Muscle of back (tissue), 13 donors: ENCODE data around the gene DDX1. TPM values are rescaled to one million over a fixed set of nuclear protein-coding genes. Genes with fewer than 3 reads are reported as not detected.
"Not testable (repeated sequence)": the region's sequence is repeated elsewhere in the genome, so short reads cannot be mapped to it uniquely, and the experiment has no call there.

Experiments
- DNase-seq, 3 donors: peaks; one replicate each; pipeline versions ENCODE4 v3.0.0 to v3.0.0-alpha.2; 2013
- long read RNA-seq, 9 donors: transcript quantifications; one replicate each; lab custom pipeline, GENCODE V29; 2026
- polyA plus RNA-seq, 10 donors: library from polyadenylated mRNA; unstranded; fragments of 120-200 nt; gene quantifications; one replicate each; pipeline ENCODE4 v1.2.1, GENCODE V29; 2013; ENCODE audit not compliant: insufficient read length in 10 of 10

Gene DDX1
- 100 to 1,000 TPM in 8 of 10 donors, 10 to 100 TPM in 2; 88.0 to 123 (median 105) TPM for polyA plus RNA-seq
- long read RNA-seq, donor 1, transcript DDX1-201 (26 exons, 2,739 nt): major isoform, 14 of 23 reads
- long read RNA-seq, donor 1, partial matches to known transcripts: 9 of 23 reads
- long read RNA-seq, donor 1, other reads (novel, unspliced or antisense): 0 of 23 reads
- long read RNA-seq, donor 2, transcript DDX1-201 (26 exons, 2,739 nt): major isoform, 11 of 25 reads
- long read RNA-seq, donor 2, partial matches to known transcripts: 13 of 25 reads
- long read RNA-seq, donor 2, other reads (novel, unspliced or antisense): 0 of 25 reads
- long read RNA-seq, donor 3: 0 reads
- long read RNA-seq, donor 4, transcript DDX1-201 (26 exons, 2,739 nt): major isoform, 9 of 23 reads
- long read RNA-seq, donor 4, partial matches to known transcripts: 14 of 23 reads
- long read RNA-seq, donor 4, other reads (novel, unspliced or antisense): 0 of 23 reads
- long read RNA-seq, donor 5, transcript DDX1-201 (26 exons, 2,739 nt): major isoform, 7 of 19 reads
- long read RNA-seq, donor 5, partial matches to known transcripts: 9 of 19 reads
- long read RNA-seq, donor 5, other reads (novel, unspliced or antisense): 0 of 19 reads
- long read RNA-seq, donor 6, transcript DDX1-201 (26 exons, 2,739 nt): major isoform, 12 of 44 reads
- long read RNA-seq, donor 6, partial matches to known transcripts: 31 of 44 reads
- long read RNA-seq, donor 6, other reads (novel, unspliced or antisense): 0 of 44 reads
- long read RNA-seq, donor 7, transcript DDX1-201 (26 exons, 2,739 nt): major isoform, 8 of 8 reads
- long read RNA-seq, donor 7, partial matches to known transcripts: 0 of 8 reads
- long read RNA-seq, donor 7, other reads (novel, unspliced or antisense): 0 of 8 reads
- long read RNA-seq, donor 8, transcript DDX1-201 (26 exons, 2,739 nt): major isoform, 7 of 25 reads
- long read RNA-seq, donor 8, partial matches to known transcripts: 16 of 25 reads
- long read RNA-seq, donor 8, other reads (novel, unspliced or antisense): 0 of 25 reads
- long read RNA-seq, donor 9, partial matches to known transcripts: 0 of 2 reads
- long read RNA-seq, donor 9, other reads (novel, unspliced or antisense): 0 of 2 reads

- peak; percentile 80 to 95 (median 89) for DNase-seq
Observed at GRCh38 chr2:15591692-15592463, at the start of gene DDX1. DDX1 (plus strand) TSS chr2:15591868; CDS start chr2:15591934, 66 bp downstream.

GRCh38 chr2:15542269-15542668 is 49.4 kb upstream of the DDX1 start:
- not testable (repeated sequence) for DNase-seq

GRCh38 chr2:15543053-15543452 is 48.6 kb upstream of the DDX1 start:
- DNase-seq: no peak

- DNase-seq: no peak
Observed at GRCh38 chr2:15543541-15543940, 48.1 kb upstream of the DDX1 start.

GRCh38 chr2:15544227-15544626 is 47.4 kb upstream of the DDX1 start:
- no peak for DNase-seq

- no peak for DNase-seq
Observed at GRCh38 chr2:15546297-15547098, 45.2 kb upstream of the DDX1 start.

- DNase-seq: peak in 2 of 3 donors; percentile 10 to 37
Observed at GRCh38 chr2:15547115-15547876, 44.4 kb upstream of the DDX1 start.

GRCh38 chr2:15548974-15549373 is 42.7 kb upstream of the DDX1 start:
- DNase-seq: no peak

- no peak for DNase-seq
Observed at GRCh38 chr2:15553519-15553918, 38.1 kb upstream of the DDX1 start.

GRCh38 chr2:15553951-15554350 is 37.7 kb upstream of the DDX1 start:
- no peak for DNase-seq

- DNase-seq: no peak
Observed at GRCh38 chr2:15554525-15555218, 37.0 kb upstream of the DDX1 start.

- no peak for DNase-seq
Observed at GRCh38 chr2:15555760-15556193, 35.9 kb upstream of the DDX1 start.

GRCh38 chr2:15556311-15556930 is 35.2 kb upstream of the DDX1 start:
- no peak for DNase-seq

GRCh38 chr2:15557887-15558311 is 33.8 kb upstream of the DDX1 start:
- DNase-seq: no peak

- no peak for DNase-seq
Observed at GRCh38 chr2:15559379-15560139, 32.1 kb upstream of the DDX1 start.

GRCh38 chr2:15560140-15560987 is 31.3 kb upstream of the DDX1 start:
- peak; percentile 13 to 82 (median 13) for DNase-seq
